HG03520 (cell line): ENCODE results near the gene JPH3.

Source experiments
- ATAC-seq: cut with Tn5 transposase; IDR thresholded peaks from one replicate; pipeline ENCODE4 v1.9.1; 2021; ENCODE audit warnings: mild to moderate bottlenecking, moderate library complexity; ENCODE audit not compliant: unreplicated experiment

JPH3 gene

DNA sequence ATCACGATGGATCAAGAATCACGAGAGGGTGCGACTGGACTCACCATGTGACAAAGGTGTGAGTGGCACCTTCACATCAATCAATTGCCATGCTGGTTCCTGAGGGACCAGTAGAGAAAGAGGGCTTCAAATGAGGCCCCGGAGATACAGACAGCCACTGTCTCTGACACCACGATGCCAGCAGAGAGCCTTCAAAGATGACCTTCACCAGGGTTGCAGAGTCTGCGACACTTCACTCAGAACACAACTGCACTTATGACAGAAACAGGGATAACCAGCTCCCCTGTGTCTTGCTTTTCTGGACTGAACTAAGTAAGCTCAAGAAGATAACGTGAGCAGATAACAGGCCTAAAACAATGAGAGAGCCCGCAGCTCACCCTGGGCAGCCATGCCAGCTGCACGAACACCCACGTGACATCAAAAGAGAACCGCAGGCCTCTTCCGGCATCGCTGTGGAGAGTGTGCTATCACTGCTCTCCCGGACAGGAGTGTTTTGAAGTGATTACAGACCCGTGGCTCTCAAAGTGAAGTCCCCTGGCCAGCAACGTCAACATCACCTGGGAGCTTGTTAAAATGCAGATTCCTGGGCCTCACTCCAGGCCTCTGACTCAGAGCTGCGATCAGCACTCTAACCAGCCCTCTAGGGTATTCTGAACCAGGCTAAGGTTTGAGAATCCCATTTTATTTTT is 127.1 kb downstream of the JPH3 start:
- no peak for ATAC-seq

DNA sequence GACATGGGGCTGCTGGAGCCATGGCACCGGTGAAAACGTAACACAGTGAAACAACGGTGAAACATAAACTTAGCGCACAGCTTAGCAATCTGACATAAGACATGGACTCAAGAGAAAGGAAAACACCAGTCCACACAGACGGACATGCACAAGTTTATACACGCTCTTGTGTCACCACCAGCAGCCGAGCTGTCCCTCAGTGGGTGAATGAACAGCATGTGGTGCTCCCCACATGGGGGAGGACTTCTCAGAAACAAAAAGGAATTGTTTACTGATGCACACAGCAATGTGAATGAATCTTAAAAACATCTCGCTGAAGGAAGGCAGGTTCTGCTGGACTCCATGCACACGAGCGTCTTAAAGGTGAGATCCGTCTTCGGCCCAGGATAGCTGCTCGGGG is 129.3 kb downstream of the JPH3 start:
- ATAC-seq: no peak

- ATAC-seq: no peak
Measured at GRCh38 chr16:87733190-87733589, 130.9 kb downstream of the JPH3 start.

DNA sequence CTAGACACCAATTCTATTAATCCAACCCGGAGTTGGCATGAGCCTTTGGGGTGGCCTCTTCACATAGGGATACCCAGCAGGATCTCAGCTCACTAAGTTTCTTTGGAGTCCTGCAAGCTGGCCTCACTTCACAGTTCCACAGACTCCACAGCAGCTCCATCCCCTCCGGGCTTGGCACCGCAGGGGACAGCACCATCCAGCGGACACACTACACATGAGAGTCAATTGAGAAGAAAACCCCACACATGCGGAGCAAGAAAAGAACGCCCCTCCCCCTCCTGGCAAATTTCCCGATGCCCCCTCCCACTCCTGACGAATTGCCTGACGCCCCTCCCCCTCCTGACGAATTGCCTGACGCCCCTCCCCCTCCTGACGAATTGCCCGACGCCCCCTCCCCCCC is 132.3 kb downstream of the JPH3 start:
- ATAC-seq: no peak

DNA sequence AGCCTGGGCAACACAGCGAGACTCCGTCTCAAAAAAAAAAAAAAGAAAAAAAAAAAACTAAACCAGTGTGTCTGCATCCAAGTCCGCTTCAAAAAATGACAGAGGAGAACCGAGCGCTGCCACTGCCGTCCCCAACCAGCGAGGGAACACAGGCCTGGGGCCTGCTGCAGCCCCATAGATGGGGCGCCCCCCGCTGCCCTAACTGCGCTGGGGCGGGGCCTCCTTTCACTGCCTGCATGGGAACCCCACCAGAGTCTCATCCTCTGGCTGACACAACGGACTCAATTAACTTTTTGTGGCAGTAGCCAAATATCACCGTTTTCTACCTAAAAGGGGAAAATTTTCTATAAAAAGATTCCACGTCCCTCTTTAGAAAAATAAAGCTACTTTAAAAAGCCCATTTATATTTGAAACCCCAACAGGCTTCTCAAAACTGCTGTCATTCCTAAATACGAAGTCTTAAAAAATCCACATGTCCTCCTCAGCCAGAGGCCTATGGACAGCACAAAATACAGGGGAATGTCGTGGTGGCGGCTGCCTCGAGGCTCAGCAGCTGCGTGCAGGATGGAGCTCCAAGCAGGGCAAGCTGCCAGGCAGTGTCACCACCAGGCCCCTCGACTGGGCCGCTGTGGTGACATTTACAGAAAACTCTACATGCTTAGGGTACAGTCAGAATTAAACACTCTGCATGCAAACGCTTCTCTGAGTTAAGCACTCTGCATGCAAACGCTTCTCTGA is 133.1 kb downstream of the JPH3 start:
- no peak for ATAC-seq

DNA sequence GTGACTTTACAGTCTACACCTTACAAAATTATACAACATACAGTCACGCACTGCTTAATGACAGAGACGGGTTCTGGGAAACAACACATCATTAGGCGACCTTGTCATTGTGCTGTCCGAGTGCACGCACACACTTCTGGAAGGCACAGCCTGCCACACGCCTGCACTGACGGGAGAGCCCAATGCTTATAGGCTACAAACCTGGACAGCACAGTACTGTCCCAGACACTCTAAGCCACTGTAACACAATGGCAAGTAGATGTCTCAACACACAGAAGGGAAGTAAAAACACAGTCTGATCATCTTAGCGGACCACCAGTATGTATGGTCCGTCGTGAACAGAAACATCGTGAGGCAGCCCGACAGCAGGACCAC is 133.7 kb downstream of the JPH3 start:
- no peak for ATAC-seq

- ATAC-seq: no peak
Measured at GRCh38 chr16:87739801-87740200, 137.5 kb downstream of the JPH3 start.

GRCh38 chr16:87740441-87740840 is 138.1 kb downstream of the JPH3 start:
- ATAC-seq: no peak

DNA sequence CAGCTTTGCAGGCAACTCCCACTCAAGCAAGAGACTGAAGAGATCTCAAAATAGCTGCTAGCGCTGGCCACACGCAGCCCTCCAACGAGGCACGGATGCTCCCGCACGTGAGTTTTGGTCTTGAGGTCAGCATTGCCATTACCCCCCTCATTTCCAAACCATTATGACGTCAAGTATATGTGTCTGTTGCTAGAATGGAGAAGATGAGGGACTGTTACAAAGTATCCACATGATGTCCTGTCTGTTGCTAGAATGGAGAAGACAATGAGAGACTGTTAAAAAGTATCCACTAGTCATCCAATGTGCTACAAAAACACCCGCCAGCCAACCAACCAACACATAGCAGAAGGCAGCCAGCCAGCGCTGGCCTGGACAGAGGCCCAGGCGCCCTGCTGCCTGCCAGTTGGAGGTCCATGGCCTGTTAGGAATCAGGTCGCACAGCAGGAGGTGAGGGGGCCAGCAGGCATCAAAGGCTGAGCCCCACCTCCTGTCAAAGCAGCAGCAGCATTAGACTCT is 138.7 kb downstream of the JPH3 start:
- ATAC-seq: no peak

DNA sequence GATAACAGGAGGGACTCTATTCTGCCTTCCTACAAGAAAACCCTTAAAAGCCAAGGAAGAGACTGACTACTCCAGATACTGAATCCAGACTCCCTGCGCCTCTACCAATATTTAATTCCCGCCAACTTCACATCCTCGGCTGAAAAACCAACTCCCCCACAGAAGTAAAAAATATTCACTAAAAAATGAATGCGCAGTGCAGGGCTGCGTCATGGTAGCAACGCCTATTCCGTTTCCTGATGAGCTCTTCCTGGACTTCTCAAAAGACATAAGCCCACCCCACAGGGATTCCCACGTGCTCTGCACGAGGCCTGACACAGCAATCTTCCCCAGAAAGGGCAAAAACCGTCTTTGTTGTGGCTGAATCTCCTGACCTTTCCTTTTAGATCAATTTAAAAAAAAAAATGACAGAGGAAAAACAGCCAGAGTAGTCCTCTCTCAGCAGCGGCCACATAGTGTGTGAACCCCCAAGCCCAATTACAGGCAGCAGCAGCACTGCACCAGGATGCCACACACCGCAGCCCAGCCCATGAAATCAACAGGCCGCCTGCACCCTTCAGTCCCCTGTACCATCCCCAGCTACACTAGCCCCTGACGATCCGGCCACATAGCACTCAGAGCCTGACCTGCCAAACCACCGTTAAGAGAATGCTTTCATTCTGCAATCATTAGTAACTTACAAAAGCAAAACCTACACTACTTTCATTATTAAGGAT is 139.6 kb downstream of the JPH3 start:
- no peak for ATAC-seq

DNA sequence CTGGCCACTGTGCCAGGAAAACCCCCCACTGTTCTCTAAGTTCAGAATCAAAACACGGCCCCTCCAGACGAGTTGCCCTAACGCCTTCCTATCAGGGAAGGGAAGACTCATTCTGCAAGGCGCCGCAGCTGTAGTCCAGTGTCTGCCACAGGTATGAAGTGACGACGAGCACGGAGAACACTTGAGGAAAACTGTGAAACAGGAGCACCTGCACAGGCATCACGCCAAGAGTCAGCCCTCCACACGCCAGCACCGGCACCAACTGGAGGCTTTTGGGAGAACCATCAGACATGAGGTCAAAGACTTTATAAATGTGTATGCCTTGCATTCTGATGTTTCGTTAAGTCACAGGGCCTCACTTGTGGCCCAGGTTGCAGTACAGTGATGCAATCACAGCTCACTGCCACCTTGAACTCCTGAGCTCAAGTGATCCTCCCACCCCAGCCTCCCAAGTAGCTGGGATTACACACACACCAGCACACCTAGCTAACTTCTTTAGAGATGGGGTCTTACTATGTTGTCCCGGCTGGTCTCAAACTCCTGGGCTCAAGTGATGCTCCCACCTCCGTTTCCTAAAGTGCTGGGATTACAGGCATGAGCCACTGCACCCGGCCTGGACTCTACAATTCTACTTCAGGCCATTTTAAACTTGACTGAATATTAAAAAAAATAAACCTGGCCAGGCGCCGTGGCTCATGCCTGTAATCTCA is 140.6 kb downstream of the JPH3 start:
- ATAC-seq: no peak

DNA sequence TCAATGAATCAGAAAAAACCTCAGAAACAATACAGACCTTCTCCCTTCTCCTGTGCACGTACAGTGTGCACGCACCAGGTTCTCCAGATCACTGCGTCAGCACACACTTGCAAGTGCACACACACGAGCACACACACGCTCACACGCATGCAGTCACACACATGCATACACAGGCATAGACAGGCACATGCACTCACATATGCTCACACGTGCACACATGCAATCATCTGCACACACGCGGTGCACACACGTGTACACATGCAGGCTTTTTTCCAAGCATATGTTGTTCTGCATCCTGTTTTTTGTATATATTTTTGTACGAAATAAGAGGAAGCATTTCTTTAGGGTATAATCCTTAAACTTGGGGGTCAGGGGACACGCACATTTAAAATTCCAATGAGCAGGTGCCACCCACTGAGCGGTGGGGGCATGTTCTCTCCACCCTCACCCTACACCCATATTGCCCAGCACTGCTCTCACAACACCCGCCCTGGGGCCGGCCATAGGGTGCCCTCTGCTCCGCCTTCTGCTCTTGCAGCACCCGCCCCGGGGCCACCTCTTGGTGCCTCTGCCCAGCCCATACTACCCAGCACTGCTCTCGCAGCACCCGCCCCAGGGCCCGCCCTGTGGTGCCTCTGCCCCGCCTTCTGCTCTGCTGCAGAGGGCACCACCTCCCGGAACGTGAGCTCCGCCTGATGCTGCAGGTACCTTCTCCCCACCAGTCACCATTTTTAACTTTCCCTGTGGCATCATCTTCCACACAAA is 142.6 kb downstream of the JPH3 start:
- ATAC-seq: no peak

- ATAC-seq: no peak
Measured at GRCh38 chr16:87746178-87746577, 143.9 kb downstream of the JPH3 start.
